Type B pancreatic cell (in vitro differentiated cells): ENCODE measurements around the gene RAB21. TPM values are rescaled to one million over a fixed set of nuclear protein-coding genes. Genes with fewer than 3 reads are reported as not detected.

Experiments
- DNase-seq: peaks from one replicate; pipeline ENCODE4 v3.0.0; 2021; ENCODE audit warnings: mixed read lengths; ENCODE audit not compliant: unreplicated experiment; ENCODE audit errors: extremely low spot score
- H3K27ac Mint-ChIP-seq: 2 replicates; pipeline ENCODE4 v1.8.0; 2021; ENCODE audit warnings: mild to moderate bottlenecking, mixed read lengths
- H3K27me3 Mint-ChIP-seq: 2 replicates; pipeline ENCODE4 v1.8.0; 2021; ENCODE audit warnings: mixed read lengths
- H3K36me3 Mint-ChIP-seq: 2 replicates; pipeline ENCODE4 v1.8.0; 2021; ENCODE audit warnings: mixed read lengths
- H3K4me1 Mint-ChIP-seq: one replicate; pipeline ENCODE4 v1.8.0; 2021; ENCODE audit warnings: mixed read lengths; ENCODE audit not compliant: unreplicated experiment
- H3K4me3 Mint-ChIP-seq: 2 replicates; pipeline ENCODE4 v1.8.0; 2021; ENCODE audit warnings: mild to moderate bottlenecking, mixed read lengths
- H3K9me3 Mint-ChIP-seq: 2 replicates; pipeline ENCODE4 v1.8.0; 2021; ENCODE audit warnings: mixed read lengths
- total RNA-seq: library from RNA; stranded (reverse); gene quantifications from 2 replicates; pipeline ENCODE4 v1.2.1, GENCODE V29; 2021; ENCODE audit warnings: low replicate concordance
- TF ChIP-seq, protein P1 (sequence below): fragments of 200-600 bp; sonication (generic); conservative IDR thresholded peaks from 2 replicates; pipeline ENCODE4 v1.5.0; 2021; ENCODE audit warnings: antibody characterized with exemption, mild to moderate bottlenecking

The RAB21 gene
- total RNA-seq, 1 donor from 2014 or later, result 53.8 TPM

DNA sequence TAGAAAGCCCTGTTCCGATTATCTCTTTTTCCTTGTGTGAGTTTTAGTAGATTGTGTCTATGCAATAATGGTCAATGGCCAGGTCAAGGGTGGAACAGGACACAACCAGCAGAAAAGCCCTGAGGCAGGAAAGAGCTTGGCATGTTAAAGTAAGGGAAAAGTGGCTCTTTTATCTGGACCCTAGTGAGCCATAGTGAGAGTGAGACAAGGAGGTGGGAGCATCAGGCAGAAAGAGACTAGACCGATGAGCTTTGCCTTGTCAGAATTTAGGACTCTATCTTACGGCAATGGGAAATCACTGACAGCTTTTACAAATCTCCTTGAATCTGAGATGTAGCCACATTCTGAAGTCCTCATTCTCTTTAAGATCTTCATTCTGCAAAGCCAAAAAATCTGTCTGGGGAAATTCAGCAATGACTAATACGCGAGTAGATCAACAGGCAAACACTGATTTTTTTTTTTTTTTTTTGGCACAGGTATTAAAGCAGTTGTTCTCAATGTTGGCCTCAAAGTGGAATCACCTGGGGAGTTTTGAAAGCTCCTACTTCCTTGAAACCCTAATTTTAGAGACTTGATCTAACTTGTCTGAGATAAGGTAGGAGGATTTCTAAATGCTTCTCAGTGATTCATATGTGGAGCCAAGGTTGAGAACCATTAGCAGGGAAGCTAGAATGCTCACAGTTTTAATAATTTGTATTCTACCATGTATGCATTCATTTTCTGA, 34.9 kb upstream of the RAB21 start:
- Mint-ChIP-seq H3K27ac (no peak overlapping the region), H3K4me1 (no peaks in the 10 kb centered on the region), H3K4me3 (no peak overlapping the region), H3K36me3 (no peaks in the 10 kb centered on the region), H3K27me3 (peaks cover 3% of the 10 kb centered on the region), H3K9me3 (no peaks in the 10 kb centered on the region)
- DNase-seq, result no peak
- TF ChIP-seq, protein P1, sequence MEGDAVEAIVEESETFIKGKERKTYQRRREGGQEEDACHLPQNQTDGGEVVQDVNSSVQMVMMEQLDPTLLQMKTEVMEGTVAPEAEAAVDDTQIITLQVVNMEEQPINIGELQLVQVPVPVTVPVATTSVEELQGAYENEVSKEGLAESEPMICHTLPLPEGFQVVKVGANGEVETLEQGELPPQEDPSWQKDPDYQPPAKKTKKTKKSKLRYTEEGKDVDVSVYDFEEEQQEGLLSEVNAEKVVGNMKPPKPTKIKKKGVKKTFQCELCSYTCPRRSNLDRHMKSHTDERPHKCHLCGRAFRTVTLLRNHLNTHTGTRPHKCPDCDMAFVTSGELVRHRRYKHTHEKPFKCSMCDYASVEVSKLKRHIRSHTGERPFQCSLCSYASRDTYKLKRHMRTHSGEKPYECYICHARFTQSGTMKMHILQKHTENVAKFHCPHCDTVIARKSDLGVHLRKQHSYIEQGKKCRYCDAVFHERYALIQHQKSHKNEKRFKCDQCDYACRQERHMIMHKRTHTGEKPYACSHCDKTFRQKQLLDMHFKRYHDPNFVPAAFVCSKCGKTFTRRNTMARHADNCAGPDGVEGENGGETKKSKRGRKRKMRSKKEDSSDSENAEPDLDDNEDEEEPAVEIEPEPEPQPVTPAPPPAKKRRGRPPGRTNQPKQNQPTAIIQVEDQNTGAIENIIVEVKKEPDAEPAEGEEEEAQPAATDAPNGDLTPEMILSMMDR, result no peak

DNA sequence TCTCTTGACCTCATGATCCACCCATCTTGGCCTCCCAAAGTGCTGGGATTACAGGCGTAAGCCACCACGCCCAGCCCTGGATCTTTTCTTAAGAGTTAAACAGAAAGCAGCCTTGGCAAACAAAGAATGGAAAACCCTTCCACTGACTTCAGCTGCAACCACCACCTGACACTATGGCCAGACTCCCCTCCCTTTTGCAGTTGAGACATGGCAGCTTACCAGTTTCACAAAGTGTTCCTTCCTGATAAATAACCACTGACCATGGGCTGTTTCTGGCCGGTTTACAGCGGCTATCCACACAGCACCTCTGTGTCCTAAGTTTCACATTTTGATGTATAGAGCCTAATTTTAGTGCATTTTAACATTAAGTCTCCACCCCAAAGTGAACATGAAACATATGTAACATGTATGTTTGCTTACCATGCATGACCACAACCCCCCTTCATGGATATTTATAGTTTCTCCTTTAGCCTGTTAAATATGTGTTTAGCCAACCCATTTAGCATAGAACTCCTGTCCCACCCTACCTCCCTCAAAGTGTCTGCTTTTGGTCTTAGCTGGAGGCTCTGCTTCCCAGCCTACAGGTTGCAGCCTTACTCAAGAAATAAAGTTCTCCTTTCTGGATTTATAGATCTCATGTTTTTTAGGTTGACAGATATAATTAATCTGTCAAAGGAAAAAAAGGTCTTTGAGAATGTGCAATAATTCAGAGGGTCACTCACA, 32.7 kb upstream of the RAB21 start:
- no peaks in the 10 kb centered on the region for H3K36me3 Mint-ChIP-seq
- DNase-seq, result no peak
- no peak overlapping the region for H3K27ac Mint-ChIP-seq
- H3K4me3 Mint-ChIP-seq, result no peak overlapping the region
- H3K27me3 Mint-ChIP-seq, result peaks cover 3% of the 10 kb centered on the region
- H3K4me1 Mint-ChIP-seq, result no peaks in the 10 kb centered on the region
- H3K9me3 Mint-ChIP-seq, result no peaks in the 10 kb centered on the region
- TF ChIP-seq, protein P1, result no peak

DNA sequence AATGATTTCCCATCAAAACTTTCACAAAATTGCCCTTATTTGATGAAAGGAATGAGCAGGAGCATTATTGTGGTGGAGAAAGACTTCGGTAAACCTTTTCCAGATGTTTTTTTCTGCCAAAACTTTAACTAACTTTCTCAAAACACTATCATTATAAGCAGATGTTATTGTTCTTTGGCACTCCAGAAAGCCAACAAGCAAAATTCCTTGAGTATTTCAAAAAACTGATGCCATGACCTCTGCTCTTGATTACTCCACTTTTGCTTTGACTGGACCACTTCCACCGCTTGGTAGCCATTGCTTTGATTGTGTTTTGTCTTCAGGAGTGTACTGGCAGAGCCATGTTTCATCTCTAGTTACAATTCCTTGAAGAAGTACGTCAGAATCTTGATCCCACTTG, 29.7 kb upstream of the RAB21 start:
- Mint-ChIP-seq H3K36me3 (no peaks in the 10 kb centered on the region), H3K4me3 (no peak overlapping the region), H3K27me3 (no peaks in the 10 kb centered on the region), H3K4me1 (no peaks in the 10 kb centered on the region), H3K9me3 (no peaks in the 10 kb centered on the region), H3K27ac (no peak overlapping the region)
- DNase-seq, result no peak
- TF ChIP-seq, protein P1, result no peak

DNA sequence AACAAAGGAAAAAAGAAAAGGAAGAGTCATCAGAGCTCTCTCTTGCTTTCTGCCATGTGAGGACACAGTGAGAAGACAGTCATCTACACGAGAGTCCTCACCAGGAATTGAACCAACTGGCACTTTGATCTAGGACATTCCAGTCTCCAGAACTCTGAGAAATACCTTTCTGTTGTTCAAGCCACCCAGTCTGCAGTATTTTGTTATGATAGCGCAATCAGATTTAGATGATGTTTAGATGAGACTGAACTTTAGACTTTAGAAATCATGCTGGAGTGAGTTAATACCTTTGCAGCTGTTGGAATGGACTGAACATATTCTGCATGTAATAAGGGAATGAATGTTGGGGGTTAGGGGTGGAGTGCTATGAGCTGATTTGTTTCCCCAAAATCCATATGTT, 28.1 kb upstream of the RAB21 start:
- H3K4me3 Mint-ChIP-seq, result no peak overlapping the region
- H3K27me3 Mint-ChIP-seq, result no peaks in the 10 kb centered on the region
- no peak for DNase-seq
- H3K36me3 Mint-ChIP-seq, result no peaks in the 10 kb centered on the region
- no peak overlapping the region for H3K27ac Mint-ChIP-seq
- no peaks in the 10 kb centered on the region for H3K4me1 Mint-ChIP-seq
- H3K9me3 Mint-ChIP-seq, result no peaks in the 10 kb centered on the region
- TF ChIP-seq, protein P1, result no peak

DNA sequence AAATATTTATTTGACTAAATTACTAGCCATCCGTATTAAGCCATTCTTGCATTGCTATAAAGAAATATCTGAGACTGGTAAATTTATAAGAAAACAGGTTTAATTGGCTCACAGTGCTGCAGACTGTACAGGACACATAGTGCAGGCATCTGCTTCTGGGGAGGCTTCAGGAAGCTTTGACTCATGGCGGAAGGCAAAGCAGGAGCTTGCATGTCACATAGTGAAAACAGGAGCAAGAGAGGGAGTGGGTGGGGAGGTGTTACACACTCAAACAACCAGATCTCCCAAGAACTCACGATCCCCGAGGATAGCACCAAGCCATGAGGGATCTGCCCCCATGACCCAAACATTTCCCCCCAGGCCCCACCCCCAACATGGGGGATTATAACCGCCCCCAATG, 26.7 kb upstream of the RAB21 start:
- TF ChIP-seq, protein P1, result no peak
- DNase-seq, result no peak
- no peaks in the 10 kb centered on the region for H3K4me1 Mint-ChIP-seq
- H3K9me3 Mint-ChIP-seq, result no peaks in the 10 kb centered on the region
- no peaks in the 10 kb centered on the region for H3K36me3 Mint-ChIP-seq
- no peaks in the 10 kb centered on the region for H3K27me3 Mint-ChIP-seq
- H3K27ac Mint-ChIP-seq, result no peak overlapping the region
- no peak overlapping the region for H3K4me3 Mint-ChIP-seq
